Myocyte (in vitro differentiated cells): Measurements from ENCODE around the gene PDIA5. TPM values are rescaled to one million over a fixed set of nuclear protein-coding genes. Genes with fewer than 3 reads are reported as not detected.

Experiments used
- DNase-seq: peaks from one replicate; pipeline ENCODE4 v3.0.0-alpha.2; 2012; ENCODE audit warnings: low read depth
- polyA plus RNA-seq: library from polyadenylated mRNA; unstranded; fragments of >200 nt; gene quantifications from one replicate; pipeline ENCODE4 v1.2.1, GENCODE V29; 2012; ENCODE audit warnings: missing spikeins
- total RNA-seq: library from RNA; depleted of rRNA; stranded (reverse); fragments of >200 nt; gene quantifications from 2 replicates; pipeline ENCODE4 v1.2.3, GENCODE V29; 2014

Gene PDIA5
- 11.3 and 11.8 TPM in 2 replicates for total RNA-seq
- polyA plus RNA-seq: 23.9 TPM

GRCh38 chr3:123066896-123067688 lies at the start of gene PDIA5:
TSS of gene PDIA5 (plus strand) at chr3:123067025. CDS start at chr3:123067165, 140 bp downstream.
- peak; percentile 93 for DNase-seq

DNA sequence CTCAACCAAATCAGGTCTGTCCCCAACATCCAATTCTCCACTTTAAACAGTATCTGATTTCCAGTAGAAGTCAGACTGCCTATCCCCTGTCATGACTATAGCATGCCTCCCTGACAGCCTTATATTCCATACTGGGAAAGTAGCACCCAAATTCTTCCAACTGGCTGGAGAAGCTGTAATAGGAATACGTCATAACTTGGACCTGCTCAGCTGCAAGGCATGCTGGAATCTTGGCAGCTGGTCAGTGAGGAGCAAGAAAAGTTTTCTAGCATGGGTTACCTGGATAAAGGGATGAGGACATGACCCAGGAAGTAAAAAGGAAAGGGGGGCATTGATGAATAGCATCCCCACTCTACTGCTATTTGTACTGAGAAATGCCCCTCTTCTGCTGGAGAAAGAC lies 48.1 kb upstream of the PDIA5 start:
- DNase-seq: no peak

DNA sequence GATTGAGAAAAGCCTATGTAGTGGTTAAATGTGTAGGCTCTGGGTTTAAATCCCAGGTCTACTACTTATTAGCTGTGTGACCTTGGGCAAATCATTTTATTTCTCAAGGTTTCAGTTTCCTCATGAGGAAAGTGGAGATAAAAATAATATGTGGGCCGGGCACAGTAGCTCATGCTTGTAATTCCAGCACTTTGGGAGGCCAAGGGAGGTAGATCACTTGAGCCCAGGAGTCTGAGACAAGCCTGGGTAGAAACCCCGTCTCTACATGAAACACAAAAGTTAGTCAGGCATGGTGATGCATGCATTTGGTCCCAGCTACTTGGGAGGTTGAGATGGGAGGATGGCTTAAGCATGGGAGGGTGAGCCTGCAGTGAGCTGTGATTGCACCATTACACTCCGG lies 47.7 kb upstream of the PDIA5 start:
- DNase-seq: no peak

DNA sequence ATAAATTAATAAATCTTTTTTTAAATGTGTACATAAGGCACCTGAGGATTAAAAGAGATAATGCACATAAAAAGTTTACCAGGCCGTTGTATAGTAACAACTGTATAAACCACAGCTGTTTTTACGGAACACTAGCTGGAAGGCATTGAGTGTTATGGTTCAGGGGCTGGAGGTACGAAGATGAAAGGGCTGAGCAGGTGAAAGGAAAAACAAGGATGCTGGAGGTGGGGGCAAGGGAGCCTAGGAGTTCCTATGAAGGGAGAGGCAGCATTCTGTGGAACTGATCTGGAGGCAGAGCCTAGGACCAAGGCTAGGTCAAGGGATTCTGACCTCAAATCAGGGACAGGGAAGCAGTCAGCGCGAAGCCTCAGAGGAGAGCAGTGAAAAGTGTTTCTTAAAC lies 47.2 kb upstream of the PDIA5 start:
- no peak for DNase-seq

DNA sequence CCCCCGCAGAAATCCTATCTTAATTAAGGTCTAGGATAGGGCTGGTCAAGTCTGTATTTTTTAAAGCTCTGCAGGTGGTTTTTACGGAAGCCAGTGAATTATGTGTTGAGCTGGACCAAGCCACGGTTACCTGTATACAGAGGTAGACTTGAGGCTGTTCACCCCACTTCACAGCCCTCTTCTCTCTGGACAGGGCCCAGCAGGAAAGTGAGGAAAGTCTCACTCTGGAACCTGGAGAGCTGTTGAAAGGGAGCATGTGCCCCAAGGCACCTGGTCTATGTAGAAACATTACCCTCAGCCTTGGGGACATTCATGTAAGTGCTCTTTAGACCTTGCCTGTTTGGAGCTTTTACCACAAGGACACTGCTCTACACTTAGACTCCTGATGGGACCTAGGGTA lies 46.1 kb upstream of the PDIA5 start:
- DNase-seq: no peak

DNA sequence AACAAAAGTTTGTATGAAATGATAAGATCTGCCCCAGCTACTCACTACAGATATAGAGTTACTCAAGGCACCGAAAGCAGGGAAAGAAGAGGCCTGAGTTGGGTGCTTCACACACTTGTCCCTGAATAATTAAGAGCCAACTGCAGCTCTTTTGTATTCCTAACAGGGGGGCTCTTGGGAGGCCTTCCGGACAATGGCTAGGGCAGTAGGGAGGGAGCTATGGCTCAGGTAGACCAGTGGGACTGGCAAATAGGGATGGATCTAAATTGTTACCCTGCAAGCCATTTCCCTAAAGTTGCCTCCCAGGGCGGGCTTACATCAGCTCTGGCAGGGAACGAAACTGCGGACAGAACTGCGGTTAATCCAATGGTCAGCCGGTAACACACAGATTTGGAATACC lies 45.4 kb upstream of the PDIA5 start:
- no peak for DNase-seq

GRCh38 chr3:123021996-123022510 lies 44.8 kb upstream of the PDIA5 start:
- DNase-seq: no peak

DNA sequence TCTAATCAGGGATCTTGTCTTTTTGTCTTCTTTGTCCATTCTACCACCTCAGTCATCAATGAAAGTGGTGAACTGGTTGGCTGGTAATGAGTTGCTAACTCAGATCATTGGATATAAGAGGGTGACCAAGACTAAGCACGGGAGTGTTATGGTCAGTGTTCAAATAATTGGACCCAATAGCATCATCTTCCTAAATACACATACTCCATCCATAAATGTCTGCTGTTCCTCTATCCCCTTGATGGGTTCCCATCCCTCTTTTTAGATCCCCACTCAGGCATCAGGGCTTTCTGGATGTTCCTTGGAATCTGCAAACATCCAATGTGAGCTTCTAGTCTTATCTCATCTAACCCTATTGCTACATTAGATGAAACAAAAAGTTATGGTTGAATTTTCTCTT lies 42.8 kb upstream of the PDIA5 start:
- no peak for DNase-seq

GRCh38 chr3:123025642-123026521 lies 40.9 kb upstream of the PDIA5 start:
- no peak for DNase-seq

GRCh38 chr3:123026565-123027291 lies 40.1 kb upstream of the PDIA5 start:
- DNase-seq: no peak

DNA sequence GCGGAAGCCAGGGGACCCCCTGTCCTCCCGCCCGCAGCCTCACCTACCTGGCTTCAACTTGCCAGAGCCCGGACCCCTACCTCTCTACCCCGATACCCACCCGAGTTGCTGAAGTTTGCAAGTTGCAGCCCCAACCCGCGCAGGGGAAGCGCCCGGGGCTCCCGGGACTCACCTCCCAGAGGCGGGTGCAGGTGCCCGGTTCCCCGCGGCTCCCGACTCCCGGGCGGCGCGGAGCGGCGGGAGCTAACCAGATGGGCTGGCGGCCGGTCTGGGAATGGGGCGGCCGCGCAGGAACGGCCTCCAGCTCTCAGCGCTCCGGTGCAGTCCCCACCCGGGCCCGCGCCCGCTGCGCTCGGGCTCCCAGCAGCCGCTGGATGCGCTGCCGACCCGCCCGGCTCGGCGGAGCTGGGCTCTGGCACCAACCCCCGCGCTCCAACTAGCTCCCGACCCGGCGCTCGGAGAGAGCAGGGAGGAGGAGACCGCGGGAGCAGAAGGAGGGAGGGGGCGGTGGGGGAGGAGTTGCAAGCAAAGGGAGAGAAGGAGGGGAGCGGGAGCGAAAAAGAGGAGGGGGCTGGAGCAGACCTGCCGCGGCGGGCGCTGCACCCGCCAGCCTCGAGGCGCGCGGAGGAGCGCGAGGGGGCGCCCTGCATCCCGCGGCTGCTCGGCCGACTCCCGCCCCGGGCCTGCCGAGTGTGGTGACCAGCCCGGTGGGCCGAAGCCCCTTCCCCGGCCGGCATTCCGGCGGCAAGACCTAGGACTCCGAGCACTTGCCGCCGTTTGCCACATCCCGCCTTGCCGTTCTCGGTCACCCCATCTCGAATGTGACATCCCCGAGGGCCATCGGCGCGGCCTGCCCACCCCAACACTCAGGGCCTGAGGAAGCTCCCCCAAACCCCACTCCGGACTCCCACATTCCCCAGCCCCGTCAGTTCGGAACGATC lies 39.3 kb upstream of the PDIA5 start, which contains the start of gene SEMA5B:
TSS of gene SEMA5B (minus strand) at position 472 of the 941 bp plus-strand sequence. CDS start 66,500 bp downstream, outside the sequence.
- no peak for DNase-seq

GRCh38 chr3:123028233-123028828 lies 38.5 kb upstream of the PDIA5 start:
- DNase-seq: peak; percentile 70

DNA sequence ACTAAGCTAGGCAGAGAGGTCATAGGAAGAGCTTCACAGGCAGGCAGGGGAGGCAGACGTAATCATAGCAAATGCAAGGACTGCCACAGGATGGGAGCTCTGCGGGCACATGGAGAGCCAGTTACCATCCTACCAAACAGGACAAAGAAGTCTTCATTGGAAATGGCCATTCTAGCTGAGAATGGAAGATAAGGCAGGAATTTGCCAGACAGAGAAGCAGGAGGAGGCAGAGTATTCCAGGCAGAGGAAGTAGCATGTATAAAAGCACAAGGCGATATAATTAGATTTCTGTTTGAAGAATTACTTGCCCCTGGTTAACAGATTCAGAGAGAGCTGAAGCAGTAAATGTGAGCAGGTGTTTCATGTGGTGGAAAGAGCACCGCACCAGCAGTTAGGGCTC lies 35.8 kb upstream of the PDIA5 start:
- no peak for DNase-seq

- no peak for DNase-seq
Observed at GRCh38 chr3:123032057-123032456, 34.8 kb upstream of the PDIA5 start.

DNA sequence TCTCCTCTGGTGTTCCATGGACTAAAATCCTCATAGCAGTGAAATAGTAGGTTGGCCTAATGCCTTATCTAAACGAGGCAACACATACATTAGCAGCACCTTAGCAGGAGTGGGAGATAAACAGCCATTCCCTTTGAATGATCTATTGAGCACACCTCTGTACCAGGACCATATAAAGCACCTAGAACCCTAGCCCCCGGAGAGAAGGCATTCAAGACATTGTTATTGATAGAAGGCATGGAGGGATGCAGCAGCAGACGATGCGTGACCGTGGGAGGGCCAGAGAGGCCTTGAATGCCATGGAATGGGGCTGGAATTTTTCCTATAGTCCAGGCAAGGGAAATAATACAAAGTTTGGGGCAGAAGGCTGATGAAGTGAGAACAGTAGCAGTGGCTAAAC lies 32.7 kb upstream of the PDIA5 start:
- DNase-seq: no peak

- no peak for DNase-seq
Observed at GRCh38 chr3:123034996-123035395, 31.8 kb upstream of the PDIA5 start.

DNA sequence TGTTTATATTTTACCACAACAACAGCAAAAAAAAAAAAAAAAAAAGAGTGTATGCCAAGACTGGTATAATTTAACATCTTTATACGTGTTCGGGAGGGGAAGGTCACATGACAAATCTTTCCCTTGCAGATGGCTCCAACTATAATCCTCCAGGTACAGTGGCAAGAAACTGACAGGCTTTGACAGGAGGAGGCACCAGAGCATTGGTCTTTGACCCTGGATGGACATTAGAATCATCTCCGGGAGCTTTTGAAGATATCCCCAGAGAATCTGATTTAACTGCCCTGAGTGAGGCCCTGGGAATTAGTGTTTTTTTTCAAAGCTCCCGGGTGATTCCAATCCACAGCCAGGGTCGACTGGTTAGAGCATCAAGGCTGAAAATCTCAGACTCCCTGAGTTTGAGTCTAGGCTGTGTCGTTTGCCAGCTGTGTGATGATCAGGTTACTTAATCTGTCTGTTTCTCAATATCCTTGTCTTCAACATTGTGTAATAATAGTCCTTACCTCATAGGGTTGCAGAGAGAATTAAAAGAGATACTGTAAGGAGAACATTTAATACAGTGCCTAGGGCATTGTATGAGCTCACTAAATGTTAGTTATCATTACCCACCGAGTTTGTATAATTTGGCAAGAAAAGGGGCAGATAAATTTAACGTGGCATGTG lies 30.3 kb upstream of the PDIA5 start:
- DNase-seq: peak; percentile 45

DNA sequence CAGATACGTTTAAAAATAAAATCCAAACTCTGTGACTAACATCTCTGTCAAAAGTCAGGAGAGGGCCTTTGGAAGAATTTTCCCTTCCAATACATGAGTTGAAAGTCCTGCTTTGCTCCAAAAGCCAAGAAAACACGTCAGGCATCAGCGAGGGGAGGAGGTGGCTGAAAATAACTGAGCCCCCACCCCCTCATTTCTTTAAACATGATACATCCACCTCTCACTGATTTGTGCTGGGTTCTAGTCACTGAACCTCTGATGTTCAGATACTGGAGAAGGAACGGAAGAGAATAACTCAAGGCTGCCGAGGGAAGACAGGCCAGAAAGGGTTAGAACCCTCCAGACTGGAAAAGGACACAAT lies 29.8 kb upstream of the PDIA5 start:
- no peak for DNase-seq

DNA sequence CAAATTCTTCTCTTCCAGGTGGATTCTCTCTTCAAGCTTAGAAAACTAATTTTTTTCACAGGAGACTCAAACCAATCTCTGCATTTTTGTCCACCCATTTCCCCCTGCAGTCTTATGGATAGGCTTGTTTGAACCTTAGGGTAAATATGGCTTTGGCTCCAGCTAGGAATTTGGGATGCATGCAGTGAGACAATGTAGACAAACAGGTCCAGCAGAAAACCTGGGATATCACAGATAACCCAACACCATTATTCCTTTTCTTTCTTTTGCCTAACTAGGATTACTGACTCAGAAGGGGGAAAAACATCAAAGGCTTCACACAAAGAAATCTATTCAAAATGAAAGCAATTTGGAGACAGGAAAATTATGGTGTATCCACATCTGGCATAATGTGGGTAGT lies 28.1 kb upstream of the PDIA5 start:
- no peak for DNase-seq
